Stimulated activated CD4-positive, alpha-beta T cell treated with anti-CD3 and anti-CD28 coated beads, Interleukin-4, amount 100 ng/mL, for 24 hours (primary cell): ENCODE measurements around the gene KRTAP5-6.
"Not testable (repeated sequence)": the region's sequence is repeated elsewhere in the genome, so short reads cannot be mapped to it uniquely, and the experiment has no call there.

Source experiments
- DNase-seq: peaks from one replicate; pipeline ENCODE4 v3.0.0-alpha.2; 2020

KRTAP5-6 gene

GRCh38 chr11:1683904-1684572 lies 13.0 kb upstream of the KRTAP5-6 start:
- not testable (repeated sequence) for DNase-seq

GRCh38 chr11:1684886-1685874 lies 11.8 kb upstream of the KRTAP5-6 start:
- DNase-seq = not testable (repeated sequence)

DNA sequence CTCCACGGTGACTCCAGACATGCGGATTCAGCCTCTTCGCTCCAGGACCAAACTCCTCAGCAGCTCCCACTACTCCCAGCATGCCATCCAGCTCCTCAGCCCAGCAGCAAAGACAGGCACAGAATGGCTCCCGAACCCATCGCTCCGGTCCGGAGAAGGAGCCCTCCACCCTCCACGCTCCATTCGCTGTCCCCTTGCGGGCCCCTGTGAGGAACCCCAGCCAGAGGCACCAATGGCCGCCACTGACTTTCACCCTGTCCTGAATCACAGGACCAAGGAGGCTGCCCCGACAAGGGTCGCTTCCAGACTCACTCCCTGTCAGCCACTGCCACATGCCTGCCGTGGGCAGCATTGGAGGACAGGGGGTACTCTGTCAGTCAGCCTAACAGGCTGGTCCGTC lies 10.8 kb upstream of the KRTAP5-6 start:
- DNase-seq = not testable (repeated sequence)

DNA sequence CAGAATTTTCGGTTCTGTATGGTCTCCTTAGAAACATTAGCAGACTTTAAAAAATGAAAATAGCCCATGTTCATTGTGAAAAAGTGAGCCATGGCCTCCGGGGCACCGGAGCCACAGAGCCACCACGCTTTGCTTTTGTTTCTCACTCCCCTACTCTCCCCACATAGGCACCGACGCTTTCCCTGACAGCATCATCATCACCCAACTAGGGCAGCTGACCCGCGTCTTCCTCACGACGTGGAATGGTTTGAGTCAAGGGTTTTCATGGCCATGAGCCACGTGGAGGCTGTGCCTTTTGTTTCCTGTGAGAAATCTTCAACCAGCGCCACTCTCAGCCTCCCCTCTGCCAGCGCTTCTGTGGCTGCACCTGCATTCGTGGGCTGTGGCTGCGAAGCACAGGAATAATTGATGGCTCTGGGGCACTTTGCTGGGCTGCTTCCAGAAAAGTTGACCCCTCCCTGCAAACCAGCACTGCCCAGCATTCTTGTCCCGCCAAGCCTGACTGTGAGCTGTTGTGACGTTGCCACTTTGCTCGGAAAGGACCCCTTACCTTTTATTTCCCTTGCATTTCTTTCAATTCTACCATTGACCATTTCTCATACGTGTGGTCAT lies 8.6 kb upstream of the KRTAP5-6 start:
- DNase-seq = not testable (repeated sequence)

- not testable (repeated sequence) for DNase-seq
These were observed 7.5 kb upstream of the KRTAP5-6 start for GRCh38 chr11:1689250-1690166.

- DNase-seq = no peak
These were observed 6.6 kb upstream of the KRTAP5-6 start for GRCh38 chr11:1690167-1691025.

- DNase-seq = no peak
These were observed 5.7 kb upstream of the KRTAP5-6 start for GRCh38 chr11:1691026-1691877.

DNA sequence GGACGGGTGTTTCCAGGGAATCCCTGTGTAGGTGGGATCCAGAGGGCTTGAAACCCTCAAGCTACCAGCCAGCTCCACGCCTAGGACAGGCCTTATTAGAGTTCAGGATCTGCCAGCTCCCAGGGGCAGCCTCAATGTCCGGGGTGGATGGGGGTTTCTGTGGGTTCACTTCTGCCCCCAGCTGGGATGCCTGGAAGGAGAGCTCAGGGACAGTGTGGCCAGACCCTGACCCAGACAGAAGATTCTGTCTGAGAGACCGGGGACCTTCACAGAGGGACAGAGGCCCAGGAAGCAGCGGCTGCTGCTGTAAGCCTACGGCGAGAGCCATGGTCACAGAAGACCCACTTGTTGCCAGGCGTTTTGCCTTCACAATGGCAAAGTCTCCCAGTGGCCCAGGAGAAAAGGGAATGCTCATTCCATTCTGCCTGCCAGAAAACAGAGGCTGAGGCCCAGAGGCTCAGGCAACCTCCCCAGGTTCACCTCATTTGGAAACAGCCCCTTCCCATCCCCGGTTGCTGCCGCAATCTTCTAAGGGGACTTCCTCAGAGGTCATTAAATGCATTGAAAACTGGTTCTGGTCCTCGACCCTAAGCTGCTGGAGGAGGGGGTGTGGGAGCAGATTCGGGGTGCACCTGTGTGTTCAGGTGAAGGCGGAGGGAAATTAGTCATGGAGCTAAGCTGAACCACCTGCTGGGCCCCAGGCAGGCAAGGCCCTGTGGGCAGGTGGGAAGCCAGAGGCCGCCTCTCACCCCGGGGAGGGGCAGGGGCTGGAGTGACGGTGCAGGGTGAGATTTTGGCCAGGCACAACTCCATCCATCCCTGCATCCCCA lies 4.9 kb upstream of the KRTAP5-6 start:
- DNase-seq = no peak

DNA sequence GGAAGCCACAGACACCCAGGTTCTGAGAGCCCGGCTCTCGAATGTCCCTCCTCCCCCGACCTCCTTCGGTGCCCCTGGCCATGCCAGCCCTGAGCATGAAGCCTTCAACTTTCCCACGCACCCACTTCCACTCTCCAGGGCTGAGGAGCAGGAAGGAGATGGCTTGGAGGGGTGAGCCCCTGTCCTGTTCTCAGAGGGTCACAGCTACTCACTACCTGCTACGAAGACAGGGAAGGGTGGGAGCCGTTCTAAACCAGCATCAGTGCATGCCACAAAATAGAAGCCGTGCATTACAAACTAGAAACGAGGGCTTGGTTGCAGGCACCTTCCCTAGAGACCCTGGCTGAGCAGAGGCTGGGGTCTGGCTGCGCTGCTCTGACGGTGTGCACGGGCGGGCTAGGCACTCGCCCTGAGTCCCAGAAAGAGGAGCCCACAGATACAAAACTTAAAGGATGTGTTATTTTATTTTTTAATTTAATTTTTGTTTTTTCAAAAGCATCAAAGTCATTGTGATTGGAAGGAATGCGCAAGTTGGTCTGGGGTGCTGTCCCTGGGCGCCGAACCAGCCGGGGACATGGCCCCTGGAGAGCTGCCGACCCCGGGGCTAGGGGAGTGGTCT lies 4.2 kb upstream of the KRTAP5-6 start:
- no peak for DNase-seq

DNA sequence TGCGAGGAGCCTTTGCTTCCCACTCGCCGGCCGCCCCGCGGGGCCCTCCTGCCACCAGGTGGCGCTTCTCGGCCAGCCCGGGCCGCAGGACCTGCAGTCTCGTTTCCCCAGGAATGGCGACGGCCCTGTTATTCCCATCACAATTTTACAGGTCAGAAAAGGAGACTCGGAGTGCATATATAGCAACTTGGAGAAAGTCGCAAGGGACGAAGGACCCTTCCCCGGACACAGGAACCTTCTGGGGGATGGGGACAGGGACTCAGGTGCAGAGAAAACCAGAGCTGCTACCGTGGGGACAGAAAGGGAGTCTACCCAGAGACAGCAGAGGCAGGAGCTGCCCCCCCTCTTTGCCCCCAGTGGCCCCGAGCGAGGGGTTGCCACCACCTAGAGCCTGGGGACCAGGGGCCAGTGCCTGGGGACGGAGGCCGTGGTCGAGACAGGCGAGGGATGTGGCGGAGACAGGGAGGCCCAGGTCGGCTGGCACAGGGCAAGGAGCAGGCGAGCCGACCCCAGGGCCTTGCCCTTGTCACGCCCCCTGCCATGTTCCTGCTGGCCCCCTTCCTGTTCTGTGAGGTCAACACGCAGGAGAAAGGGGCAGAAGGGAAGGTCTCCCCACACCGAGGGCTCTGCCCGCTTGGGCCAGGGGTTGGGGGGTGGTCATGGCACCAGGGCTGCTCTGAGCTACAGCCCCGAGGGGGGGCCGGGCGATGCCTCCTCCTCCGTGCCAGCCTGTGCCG lies 3.5 kb upstream of the KRTAP5-6 start:
- peak; percentile 77 for DNase-seq

GRCh38 chr11:1694064-1694845 lies 2.7 kb upstream of the KRTAP5-6 start:
- DNase-seq = peak; percentile 82

DNA sequence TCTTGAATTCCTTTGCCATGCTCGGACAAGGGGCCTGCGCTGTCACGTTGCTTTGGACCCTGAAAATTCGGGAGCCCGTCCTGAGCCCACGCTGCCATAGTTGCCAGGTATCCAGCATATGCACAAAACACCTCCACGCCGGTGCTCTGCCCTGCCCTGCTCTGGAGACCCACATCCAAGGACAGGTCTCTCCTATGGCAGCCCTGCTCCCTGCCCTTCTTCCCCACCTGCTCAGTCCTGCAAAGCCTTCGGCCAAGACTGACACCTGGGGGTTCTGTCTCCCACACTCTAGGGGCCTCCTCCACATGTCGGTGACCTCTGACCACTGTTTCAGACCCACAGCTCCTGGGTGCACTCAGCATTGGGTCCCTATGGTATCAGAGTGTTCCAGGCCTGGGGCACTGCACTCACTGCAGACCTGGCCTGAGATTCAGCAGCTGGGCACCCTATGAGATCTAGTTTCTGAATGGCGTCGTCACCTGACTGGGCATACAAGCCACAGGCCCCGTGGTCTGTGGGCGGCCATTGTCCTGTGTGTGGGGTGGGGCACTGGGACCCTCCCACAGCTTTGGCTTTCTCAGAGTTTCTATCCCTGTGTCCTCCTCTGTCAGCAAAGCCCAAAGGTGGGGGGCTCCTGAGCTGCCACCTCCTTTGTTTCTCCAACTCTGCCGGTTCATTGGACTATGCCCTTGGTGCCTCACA lies 2.0 kb upstream of the KRTAP5-6 start:
- DNase-seq = no peak

GRCh38 chr11:1695548-1696108 lies 1.4 kb upstream of the KRTAP5-6 start:
- no peak for DNase-seq

GRCh38 chr11:1699771-1700170 lies 2.8 kb downstream of the KRTAP5-6 start:
- DNase-seq = no peak

DNA sequence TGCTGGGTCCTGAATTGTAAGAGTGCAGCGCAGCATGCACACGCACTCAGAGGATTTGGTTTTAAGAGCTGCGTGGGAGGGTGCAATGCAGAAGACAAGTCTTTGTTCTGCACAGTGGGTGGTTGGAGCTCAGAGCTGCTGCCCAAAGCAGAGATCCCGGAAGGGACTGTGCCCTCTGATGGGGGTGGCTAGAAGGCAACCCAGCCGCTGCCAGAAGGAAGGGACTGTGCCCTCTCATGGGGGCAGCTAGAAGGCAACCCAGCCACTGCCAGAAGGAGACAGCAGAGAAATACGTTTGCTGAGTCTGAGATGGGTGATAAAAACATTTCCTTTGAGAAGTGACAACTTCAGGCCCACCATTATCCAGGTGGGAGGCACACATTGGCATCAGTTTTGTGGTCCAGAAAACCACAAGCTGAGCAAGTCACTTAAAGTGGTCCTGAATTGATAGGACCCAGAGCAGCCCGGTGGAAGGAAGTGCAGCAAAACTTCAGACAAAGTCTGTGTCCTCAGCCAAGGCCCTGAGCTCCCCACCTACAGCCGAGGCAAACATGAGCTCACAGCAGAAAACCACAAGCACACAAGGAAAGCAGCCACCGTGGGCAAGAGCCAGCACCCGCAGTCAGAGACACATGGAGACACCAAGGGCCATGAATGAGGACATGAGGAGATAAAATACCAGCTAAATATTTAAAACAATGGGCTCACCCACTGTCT lies 4.3 kb downstream of the KRTAP5-6 start:
- no peak for DNase-seq

- no peak for DNase-seq
These were observed 5.5 kb downstream of the KRTAP5-6 start for GRCh38 chr11:1702506-1702905.
